ENCODE data around the gene ZFAND2A. TPM values are rescaled to one million over a fixed set of nuclear protein-coding genes. Genes with fewer than 3 reads are reported as not detected.

Gene ZFAND2A
- total RNA-seq, 1 experiment from 2014 or later, result 9.2 TPM

DNA sequence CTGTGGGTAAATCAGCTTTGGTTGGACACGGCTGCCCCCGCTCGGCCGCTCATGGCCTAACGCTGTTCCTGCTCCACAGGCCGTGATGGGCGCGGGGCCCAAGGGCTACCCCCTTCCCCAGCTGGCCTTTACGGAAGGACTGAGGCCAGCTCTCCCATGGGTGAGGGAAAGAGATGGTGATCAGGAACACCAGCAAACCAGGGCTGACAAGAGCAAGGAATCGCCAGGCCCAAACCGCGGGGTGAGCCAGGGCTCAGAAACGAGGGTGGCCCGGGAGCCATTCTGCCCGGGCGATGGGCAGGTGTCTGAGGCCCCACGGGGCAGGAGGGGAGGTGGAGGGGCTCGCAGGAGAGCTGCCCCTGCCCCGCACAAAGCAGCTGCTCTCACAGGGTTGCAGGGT, 45.5 kb downstream of the ZFAND2A start:
- DNase-seq, result peak; percentile 58
- Histone ChIP-seq H3K36me3 (replicated peaks; ENCODE audit: control insufficient read depth, insufficient read depth, low read length) (no peaks in the 10 kb centered on the region), H3K27me3 (ENCODE audit: control insufficient read depth, insufficient read depth, low read length) (no peaks in the 10 kb centered on the region), H3K4me3 (ENCODE audit: insufficient read depth, low read depth, low read length) (no peak overlapping the region)

DNA sequence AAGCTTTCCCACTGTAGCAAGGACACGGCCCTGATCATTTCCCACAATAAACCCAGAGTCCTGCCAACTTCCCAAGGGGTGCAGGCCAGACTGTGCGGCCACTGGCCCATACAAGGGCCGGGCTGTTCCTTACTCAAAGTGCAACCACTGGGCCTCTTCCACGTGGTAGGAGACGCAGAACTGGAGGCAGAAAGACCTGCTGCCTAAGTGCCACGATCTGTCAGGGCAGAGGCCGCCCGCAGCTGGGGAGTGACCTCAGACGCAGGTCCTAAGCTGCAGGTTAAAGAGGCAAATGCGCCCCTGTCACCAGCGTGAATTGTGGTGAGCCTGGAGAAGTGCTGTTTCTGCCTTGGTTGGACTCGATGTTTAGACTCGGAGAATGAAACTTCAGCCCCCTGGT, 45.9 kb downstream of the ZFAND2A start:
- no peak for DNase-seq

GRCh38 chr7:1113548-1113885, 46.5 kb downstream of the ZFAND2A start:
- peak; percentile 33 for DNase-seq
- no peaks in the 10 kb centered on the region for H3K36me3 ChIP-seq (replicated peaks; ENCODE audit: control insufficient read depth, insufficient read depth, low read length)
- H3K27me3 ChIP-seq (ENCODE audit: control insufficient read depth, insufficient read depth, low read length), result no peaks in the 10 kb centered on the region
- no peak overlapping the region for H3K4me3 ChIP-seq (ENCODE audit: insufficient read depth, low read depth, low read length)

More for the DNA sequence above, 45.9 kb downstream of the ZFAND2A start:
- Histone ChIP-seq H3K4me3 (ENCODE audit: insufficient read depth, low read depth, low read length) (no peak overlapping the region), H3K36me3 (replicated peaks; ENCODE audit: control insufficient read depth, insufficient read depth, low read length) (no peaks in the 10 kb centered on the region), H3K27me3 (ENCODE audit: control insufficient read depth, insufficient read depth, low read length) (no peaks in the 10 kb centered on the region)

DNA sequence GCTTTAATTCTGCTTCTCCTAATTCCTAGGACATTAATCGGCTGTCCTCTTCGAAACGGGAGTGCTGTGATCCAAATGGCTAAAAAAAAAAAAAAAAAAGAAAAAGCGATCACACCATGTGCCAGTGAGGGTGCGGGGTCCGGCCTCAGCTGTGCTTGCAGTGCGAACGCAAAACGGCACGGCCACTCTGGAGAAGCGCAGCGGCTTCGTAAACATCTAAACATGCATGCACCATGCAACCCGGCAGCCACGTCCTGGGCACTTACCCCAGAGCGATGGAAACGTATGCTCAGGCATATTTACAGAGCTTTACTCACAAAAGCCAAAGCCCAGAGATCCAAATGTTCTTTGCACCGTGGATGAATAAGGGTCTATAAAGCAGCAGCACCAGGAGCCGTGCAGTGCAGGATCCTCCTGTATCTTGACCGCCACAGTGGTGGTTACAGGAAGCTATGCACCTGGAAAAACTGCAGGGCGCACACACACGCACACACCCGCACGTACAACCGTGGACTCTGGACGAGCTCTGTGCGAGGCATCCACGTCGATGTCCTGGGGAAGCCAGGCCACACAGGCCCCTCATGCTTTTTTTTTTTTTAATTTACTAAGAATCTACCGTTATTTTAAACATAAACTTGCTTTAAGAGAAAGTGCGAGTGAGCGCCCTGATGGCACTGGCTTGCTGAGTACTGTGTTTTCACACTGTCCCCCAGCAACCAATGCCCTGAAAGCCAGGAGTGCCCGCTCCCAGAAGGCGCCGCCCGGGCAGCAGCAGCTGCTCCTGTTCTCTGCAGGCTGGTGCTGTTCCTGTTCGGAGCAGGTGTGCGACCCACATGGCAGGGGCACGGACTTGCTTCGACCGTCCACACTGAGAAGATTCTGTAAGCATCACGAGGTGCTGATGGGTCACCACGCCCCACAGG, 47.1 kb downstream of the ZFAND2A start:
- DNase-seq, result peak; percentile 22
- H3K36me3 ChIP-seq (replicated peaks; ENCODE audit: control insufficient read depth, insufficient read depth, low read length), result no peaks in the 10 kb centered on the region
- H3K27me3 ChIP-seq (ENCODE audit: control insufficient read depth, insufficient read depth, low read length), result no peaks in the 10 kb centered on the region
- H3K4me3 ChIP-seq (ENCODE audit: insufficient read depth, low read depth, low read length), result no peak overlapping the region

GRCh38 chr7:1112109-1112508, 47.9 kb downstream of the ZFAND2A start:
- DNase-seq, result peak; percentile 27
- Histone ChIP-seq H3K4me3 (ENCODE audit: insufficient read depth, low read depth, low read length) (no peak overlapping the region), H3K36me3 (replicated peaks; ENCODE audit: control insufficient read depth, insufficient read depth, low read length) (no peaks in the 10 kb centered on the region), H3K27me3 (ENCODE audit: control insufficient read depth, insufficient read depth, low read length) (no peaks in the 10 kb centered on the region)

DNA sequence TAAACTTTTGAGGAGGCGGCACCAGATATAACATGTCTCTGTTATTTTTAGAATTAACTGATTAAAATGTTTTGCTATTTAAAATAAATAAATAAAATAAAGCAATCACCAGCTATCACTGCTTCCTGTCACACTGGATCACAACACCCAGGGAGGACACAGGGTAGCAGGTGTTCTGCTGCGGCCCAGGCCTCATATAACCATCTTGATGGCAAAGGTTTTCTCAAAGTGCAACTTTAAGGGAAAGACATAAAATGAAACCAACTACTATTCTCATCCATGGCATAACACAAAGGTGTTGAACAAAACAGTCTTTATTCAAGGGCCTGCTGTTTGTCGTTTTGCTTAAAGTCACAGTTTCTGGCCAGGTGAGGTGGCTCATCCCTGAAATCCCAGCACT, 48.8 kb downstream of the ZFAND2A start:
- no peaks in the 10 kb centered on the region for H3K27me3 ChIP-seq (ENCODE audit: control insufficient read depth, insufficient read depth, low read length)
- H3K4me3 ChIP-seq (ENCODE audit: insufficient read depth, low read depth, low read length), result no peak overlapping the region
- DNase-seq, result no peak
- H3K36me3 ChIP-seq (replicated peaks; ENCODE audit: control insufficient read depth, insufficient read depth, low read length), result no peaks in the 10 kb centered on the region

- Histone ChIP-seq H3K36me3 (replicated peaks; ENCODE audit: control insufficient read depth, insufficient read depth, low read length) (no peaks in the 10 kb centered on the region), H3K27me3 (ENCODE audit: control insufficient read depth, insufficient read depth, low read length) (no peaks in the 10 kb centered on the region), H3K4me3 (ENCODE audit: insufficient read depth, low read depth, low read length) (no peak overlapping the region)
- DNase-seq, result no peak
Observed at GRCh38 chr7:1110358-1110757, 49.6 kb downstream of the ZFAND2A start.

DNA sequence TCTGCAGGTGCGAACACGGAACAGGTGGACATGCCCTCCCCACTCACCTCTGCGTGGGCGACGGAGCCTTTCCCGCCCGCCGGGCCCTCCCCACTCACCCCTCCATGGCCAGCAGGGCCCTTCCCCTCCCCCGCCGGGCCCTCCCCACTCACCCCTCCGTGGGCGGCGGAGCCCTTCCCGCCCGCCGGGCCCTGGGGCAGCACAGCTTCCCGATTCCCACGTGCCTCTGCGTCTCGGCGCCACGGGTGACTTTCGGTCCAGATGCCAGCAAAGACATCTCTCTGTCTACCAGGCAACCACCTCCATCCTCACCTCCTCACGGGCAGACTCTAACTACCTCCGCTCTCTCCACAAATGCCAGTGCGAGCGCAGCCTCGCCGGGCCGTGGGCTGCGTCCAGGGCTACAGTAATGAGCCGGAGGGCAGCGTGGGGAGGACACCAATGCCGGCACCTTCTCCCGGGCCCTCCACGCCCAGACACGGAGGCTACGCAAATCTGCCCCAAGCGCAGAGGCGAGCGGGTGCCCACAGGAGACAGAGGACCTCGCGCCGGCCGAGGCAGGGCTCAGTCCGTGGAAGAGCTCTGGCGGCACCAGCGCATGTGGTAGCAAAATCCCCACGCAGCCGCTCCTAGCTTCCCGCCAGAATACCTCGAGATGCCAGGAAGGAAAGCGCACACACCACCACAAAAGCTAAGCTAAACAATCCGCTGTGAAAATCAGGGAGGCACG, 50.2 kb downstream of the ZFAND2A start:
- no peaks in the 10 kb centered on the region for H3K36me3 ChIP-seq (replicated peaks; ENCODE audit: control insufficient read depth, insufficient read depth, low read length)
- no peak overlapping the region for H3K4me3 ChIP-seq (ENCODE audit: insufficient read depth, low read depth, low read length)
- no peaks in the 10 kb centered on the region for H3K27me3 ChIP-seq (ENCODE audit: control insufficient read depth, insufficient read depth, low read length)
- peak; percentile 53 for DNase-seq

DNA sequence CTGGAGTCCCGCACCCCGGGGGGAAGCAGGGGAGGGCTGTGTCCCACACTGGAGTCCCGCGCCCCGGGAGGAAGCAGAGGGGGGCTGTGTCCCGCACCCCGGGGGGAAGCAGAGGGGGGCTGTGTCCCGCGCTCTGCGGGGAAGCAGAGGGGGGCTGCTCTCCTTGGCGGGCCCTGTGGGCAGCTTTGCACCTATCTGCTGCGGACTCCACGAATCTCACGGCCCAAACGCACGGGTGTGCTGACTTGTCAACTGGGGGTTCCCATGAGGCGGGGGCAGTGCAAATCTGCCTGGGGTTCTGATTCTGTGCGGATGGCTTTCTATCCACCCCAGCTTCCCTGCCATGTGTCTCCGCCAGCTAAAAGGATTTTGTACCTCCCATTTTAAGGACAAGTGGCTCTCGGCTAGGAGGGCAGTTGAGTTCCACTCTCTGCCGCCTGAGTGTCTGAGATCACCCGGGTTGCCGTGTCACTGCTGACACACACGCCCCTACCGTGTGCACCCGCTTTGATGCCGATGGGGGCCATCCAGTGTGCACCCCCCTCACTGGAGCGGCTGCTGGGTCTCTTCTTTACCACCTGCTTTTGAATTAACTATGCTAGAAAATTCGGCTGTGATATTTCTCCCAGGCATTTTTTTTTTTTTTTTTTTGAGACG, 51.6 kb downstream of the ZFAND2A start:
- H3K4me3 ChIP-seq (ENCODE audit: insufficient read depth, low read depth, low read length), result no peak overlapping the region
- peak; percentile 53 for DNase-seq
- no peaks in the 10 kb centered on the region for H3K36me3 ChIP-seq (replicated peaks; ENCODE audit: control insufficient read depth, insufficient read depth, low read length)
- no peaks in the 10 kb centered on the region for H3K27me3 ChIP-seq (ENCODE audit: control insufficient read depth, insufficient read depth, low read length)

- Histone ChIP-seq H3K4me3 (ENCODE audit: insufficient read depth, low read depth, low read length) (no peak overlapping the region), H3K36me3 (replicated peaks; ENCODE audit: control insufficient read depth, insufficient read depth, low read length) (no peaks in the 10 kb centered on the region), H3K27me3 (ENCODE audit: control insufficient read depth, insufficient read depth, low read length) (no peaks in the 10 kb centered on the region)
- no peak for DNase-seq
Observed at GRCh38 chr7:1106793-1107421, 53.1 kb downstream of the ZFAND2A start.

DNA sequence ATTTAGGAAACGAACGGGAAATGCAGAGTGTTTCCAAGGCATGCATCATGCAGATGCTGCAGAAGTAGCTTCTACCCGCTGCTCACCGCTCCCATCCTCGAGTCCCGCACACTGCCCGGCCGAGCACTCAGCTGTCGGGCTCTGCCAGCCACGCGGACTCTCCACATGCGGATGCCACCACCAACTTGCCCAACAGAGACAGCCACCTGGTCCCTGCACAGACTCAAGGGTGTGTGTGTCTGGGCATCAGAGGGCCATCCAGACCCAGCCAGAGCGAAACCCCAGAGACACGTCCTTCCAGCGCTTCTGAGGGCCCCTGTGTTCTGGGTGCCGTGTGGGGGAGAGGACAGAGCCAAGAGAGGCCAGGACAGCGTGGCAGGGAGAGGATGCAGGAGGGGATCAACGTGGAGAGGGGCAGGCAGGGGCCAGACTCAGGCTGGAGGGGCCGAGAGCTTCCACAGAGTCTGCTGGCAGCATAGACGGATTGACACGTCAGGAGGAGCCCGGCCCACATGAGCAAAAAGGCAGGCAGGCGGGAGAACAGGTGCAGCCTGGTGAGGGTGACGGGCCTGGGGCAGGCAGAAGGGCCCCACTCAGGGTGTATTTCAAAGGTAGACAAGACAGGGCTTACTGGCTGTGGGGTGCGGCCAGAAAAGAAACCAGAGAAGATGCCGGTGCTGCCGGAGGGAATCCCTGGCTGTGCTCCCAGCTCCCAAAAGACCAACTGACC, 53.8 kb downstream of the ZFAND2A start:
- Histone ChIP-seq H3K36me3 (replicated peaks; ENCODE audit: control insufficient read depth, insufficient read depth, low read length) (no peaks in the 10 kb centered on the region), H3K27me3 (ENCODE audit: control insufficient read depth, insufficient read depth, low read length) (no peaks in the 10 kb centered on the region), H3K4me3 (ENCODE audit: insufficient read depth, low read depth, low read length) (no peak overlapping the region)
- no peak for DNase-seq

DNA sequence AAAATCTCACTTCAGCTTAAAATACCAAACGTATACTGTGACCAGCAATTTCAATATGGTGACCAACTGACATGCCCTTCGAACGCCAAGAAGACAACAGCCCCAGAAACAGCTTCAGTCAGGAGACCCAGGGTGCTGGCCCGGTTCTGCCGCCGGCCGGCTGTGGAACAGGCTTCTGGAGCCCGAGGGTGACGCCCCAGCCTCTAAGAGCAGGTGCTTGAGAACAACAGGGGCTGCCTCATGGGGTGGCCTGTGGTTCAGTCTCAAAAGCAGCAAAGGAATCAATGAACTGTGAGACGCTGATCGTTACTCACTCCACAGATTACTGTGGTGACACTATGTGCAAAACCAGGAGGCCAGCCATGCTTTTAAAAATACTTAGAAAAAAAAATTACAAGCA, 54.8 kb downstream of the ZFAND2A start:
- H3K36me3 ChIP-seq (replicated peaks; ENCODE audit: control insufficient read depth, insufficient read depth, low read length), result no peaks in the 10 kb centered on the region
- no peak for DNase-seq
- H3K4me3 ChIP-seq (ENCODE audit: insufficient read depth, low read depth, low read length), result no peak overlapping the region
- no peaks in the 10 kb centered on the region for H3K27me3 ChIP-seq (ENCODE audit: control insufficient read depth, insufficient read depth, low read length)

DNA sequence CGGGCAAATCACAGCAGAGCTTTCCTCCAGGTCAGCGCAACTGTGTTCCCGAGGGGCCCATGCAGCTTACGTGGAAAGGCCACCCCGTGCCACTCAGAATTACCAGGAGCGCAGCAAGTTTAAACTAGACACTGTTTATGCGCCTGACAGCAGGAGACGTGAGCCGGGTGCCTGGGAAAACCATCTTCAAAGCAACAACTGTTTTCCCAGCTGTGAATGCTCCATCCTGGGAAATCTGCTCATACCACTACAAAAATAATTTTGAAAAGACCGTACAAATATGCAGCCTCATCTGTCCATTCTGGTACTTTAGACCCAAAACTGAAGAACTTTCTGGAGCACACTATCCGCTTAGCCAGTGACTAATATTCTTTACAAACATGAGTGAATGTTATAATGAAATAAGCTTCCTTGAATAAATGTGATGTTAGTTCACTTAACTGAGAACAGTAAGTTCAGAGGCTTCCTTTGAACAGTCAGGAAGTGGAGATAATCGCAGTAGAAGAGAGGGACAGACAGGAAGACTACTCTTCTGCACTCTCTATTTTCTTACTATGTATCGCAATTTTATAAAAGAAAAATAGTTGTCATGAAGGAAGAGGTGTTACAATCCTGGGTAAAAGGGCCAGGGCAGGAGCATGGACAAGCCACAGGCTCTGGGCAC, 55.3 kb downstream of the ZFAND2A start:
- no peaks in the 10 kb centered on the region for H3K36me3 ChIP-seq (replicated peaks; ENCODE audit: control insufficient read depth, insufficient read depth, low read length)
- no peaks in the 10 kb centered on the region for H3K27me3 ChIP-seq (ENCODE audit: control insufficient read depth, insufficient read depth, low read length)
- no peak for DNase-seq
- H3K4me3 ChIP-seq (ENCODE audit: insufficient read depth, low read depth, low read length), result no peak overlapping the region

Data from H7 (cell line).